ENCODE results near the gene SUB1. TPM values are rescaled to one million over a fixed set of nuclear protein-coding genes. Genes with fewer than 3 reads are reported as not detected.
"Not testable (repeated sequence)": the region's sequence is repeated elsewhere in the genome, so short reads cannot be mapped to it uniquely, and the experiment has no call there.

The SUB1 gene
- total and polyA plus RNA-seq, 2 donors (not counting 3 experiments of a cell fraction or from before 2014, with no cell fraction given) = 60.1 to 252 TPM

DNA sequence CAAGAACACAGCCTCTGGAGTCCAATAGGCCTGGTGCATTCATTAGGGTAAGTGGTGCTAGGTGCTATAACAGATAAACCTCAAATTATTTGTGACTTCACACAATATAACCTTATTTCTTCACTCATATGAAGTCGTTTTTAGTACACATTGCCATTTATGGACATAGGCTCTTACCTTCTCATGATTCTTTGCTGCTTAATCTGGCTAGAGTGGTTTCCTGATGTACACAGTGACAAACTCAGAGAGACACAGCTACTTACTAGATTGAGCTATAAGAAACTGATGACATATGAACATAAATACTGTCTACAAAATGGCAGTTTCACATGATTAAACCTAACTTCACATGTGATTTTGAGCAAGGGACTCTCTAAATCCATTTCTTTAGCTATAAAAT is 14.2 kb upstream of the SUB1 start:
- ChIA-PET POLR2A (no interaction called here), CTCF (interaction anchor here (1.1 to 2.1 kb wide), 2 partner anchors 19 to 25 kb away, joined by 4 to 8 read pairs; no protein-coding TSS in a partner anchor)
- Histone ChIP-seq H3K27ac (ENCODE audit: insufficient read depth, low read depth, low read length) (no peak overlapping the region), H3K79me2 (ENCODE audit: control insufficient read depth, insufficient read depth, low read length) (no peaks in the 10 kb centered on the region), H3K4me3 (replicated peaks in 1 of 3; ENCODE audit: insufficient read depth in 1 of 3, low read depth in 1 of 3, low read length in 3 of 3) (no peak overlapping the region), H3K36me3 (ENCODE audit: control insufficient read depth in 2 of 2, extremely low read depth in 1 of 2, insufficient read depth in 2 of 2, low read length in 2 of 2) (no peaks in the 10 kb centered on the region), H3K27me3 (ENCODE audit: control insufficient read depth in 2 of 2, insufficient read depth in 2 of 2, low read length in 2 of 2) (peaks cover 6 to 8% of the 10 kb centered on the region in 2 experiments), H3K9ac (replicated peaks; ENCODE audit: extremely low read depth, insufficient read depth, low read length) (no peak overlapping the region), H4K20me1 (replicated peaks; ENCODE audit: control insufficient read depth, extremely low read depth, insufficient read depth, low read length) (no peaks in the 10 kb centered on the region), H3K9me1 (replicated peaks; ENCODE audit: control insufficient read depth, extremely low read depth, insufficient read depth, low read length) (no peaks in the 10 kb centered on the region), H3K4me2 (ENCODE audit: insufficient read depth, low read length) (no peak overlapping the region), H3K9me3 (replicated peaks; ENCODE audit: control insufficient read depth, insufficient read depth, low read length) (no peaks in the 10 kb centered on the region), H3K4me1 (ENCODE audit: control insufficient read depth, extremely low read depth, insufficient read depth, low read length) (no peaks in the 10 kb centered on the region), H2AFZ (ENCODE audit: low read depth, low read length) (no peak overlapping the region)
- TF ChIP-seq POLR2A (IDR thresholded peaks at IDR 0.05; ENCODE audit: low read depth, low read length) (no peak), EZH2 (IDR thresholded peaks at IDR 0.05; ENCODE audit: borderline replicate concordance, low read depth, low read length, severe bottlenecking) (no peak), FOS (IDR thresholded peaks at IDR 0.05; ENCODE audit: borderline replicate concordance, insufficient read depth, low read length) (no peak), POLR2AphosphoS5 (IDR thresholded peaks at IDR 0.05; ENCODE audit: insufficient read depth, low read depth, low read length) (no peak)
- TF ChIP-seq, protein P1, sequence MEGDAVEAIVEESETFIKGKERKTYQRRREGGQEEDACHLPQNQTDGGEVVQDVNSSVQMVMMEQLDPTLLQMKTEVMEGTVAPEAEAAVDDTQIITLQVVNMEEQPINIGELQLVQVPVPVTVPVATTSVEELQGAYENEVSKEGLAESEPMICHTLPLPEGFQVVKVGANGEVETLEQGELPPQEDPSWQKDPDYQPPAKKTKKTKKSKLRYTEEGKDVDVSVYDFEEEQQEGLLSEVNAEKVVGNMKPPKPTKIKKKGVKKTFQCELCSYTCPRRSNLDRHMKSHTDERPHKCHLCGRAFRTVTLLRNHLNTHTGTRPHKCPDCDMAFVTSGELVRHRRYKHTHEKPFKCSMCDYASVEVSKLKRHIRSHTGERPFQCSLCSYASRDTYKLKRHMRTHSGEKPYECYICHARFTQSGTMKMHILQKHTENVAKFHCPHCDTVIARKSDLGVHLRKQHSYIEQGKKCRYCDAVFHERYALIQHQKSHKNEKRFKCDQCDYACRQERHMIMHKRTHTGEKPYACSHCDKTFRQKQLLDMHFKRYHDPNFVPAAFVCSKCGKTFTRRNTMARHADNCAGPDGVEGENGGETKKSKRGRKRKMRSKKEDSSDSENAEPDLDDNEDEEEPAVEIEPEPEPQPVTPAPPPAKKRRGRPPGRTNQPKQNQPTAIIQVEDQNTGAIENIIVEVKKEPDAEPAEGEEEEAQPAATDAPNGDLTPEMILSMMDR (IDR thresholded peaks at IDR 0.05; ENCODE audit: extremely low read depth in 1 of 2, insufficient read depth in 1 of 2, low read depth in 1 of 2, low read length in 2 of 2) = no peak
- intact Hi-C loops (cut with micrococcal nuclease) (no loop called here), dilution Hi-C loops (cut with MboI; ENCODE audit: extremely low pct_ligation_motif_present, low sequenced_read_pairs) (no loop called here)
- no TSS peak for BruUV-seq (replicated peaks)
- FAIRE-seq = no peak
- DNase-seq (ENCODE audit: low read depth, low spot score) = no peak

DNA sequence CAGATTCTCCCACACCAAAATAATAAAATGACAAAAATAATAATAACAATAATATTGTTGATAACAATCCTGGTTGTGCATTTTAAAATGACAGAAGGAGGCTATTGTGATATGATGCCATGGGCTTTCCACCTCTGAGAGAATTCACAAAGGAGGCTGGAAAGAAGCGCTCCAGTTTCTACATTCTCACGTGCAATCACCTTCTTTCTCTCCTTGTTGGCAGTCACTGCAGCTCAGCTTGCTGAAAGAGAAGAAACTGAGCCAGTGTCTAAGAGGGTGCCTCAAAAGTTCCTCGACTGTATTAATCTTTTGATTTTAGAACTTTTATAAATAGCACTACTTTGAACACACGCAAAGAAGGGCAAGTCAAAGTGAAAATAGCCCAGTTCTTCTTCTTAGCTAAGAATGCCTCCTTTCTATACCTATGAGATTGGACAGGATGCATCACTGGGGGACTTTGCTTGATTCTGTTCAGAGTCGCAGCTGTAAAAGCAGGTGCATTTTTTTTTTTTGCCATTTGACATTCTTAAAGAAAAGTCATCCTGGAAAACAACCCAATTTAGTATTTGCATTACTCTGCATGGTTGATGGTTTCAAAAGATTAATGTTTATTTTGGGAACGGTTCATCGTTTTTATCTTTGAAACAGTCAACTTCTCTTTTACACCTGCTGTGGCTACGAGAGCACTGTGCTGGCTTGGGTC is 12.4 kb upstream of the SUB1 start:
- dilution Hi-C loops (cut with MboI; ENCODE audit: extremely low pct_ligation_motif_present, low sequenced_read_pairs) (no loop called here), intact Hi-C loops (cut with micrococcal nuclease) (no loop called here)
- Histone ChIP-seq H3K4me1 (ENCODE audit: control insufficient read depth, extremely low read depth, insufficient read depth, low read length) (no peaks in the 10 kb centered on the region), H3K27me3 (ENCODE audit: control insufficient read depth in 2 of 2, insufficient read depth in 2 of 2, low read length in 2 of 2) (peaks cover 5 to 18% of the 10 kb centered on the region in 2 experiments), H3K4me3 (replicated peaks in 1 of 3; ENCODE audit: insufficient read depth in 1 of 3, low read depth in 1 of 3, low read length in 3 of 3) (no peak overlapping the region), H3K36me3 (ENCODE audit: control insufficient read depth in 2 of 2, extremely low read depth in 1 of 2, insufficient read depth in 2 of 2, low read length in 2 of 2) (no peaks in the 10 kb centered on the region), H3K9me3 (replicated peaks; ENCODE audit: control insufficient read depth, insufficient read depth, low read length) (no peaks in the 10 kb centered on the region), H3K9me1 (replicated peaks; ENCODE audit: control insufficient read depth, extremely low read depth, insufficient read depth, low read length) (no peaks in the 10 kb centered on the region), H2AFZ (ENCODE audit: low read depth, low read length) (no peak overlapping the region), H3K9ac (replicated peaks; ENCODE audit: extremely low read depth, insufficient read depth, low read length) (no peak overlapping the region), H3K27ac (ENCODE audit: insufficient read depth, low read depth, low read length) (no peak overlapping the region), H3K4me2 (ENCODE audit: insufficient read depth, low read length) (no peak overlapping the region), H4K20me1 (replicated peaks; ENCODE audit: control insufficient read depth, extremely low read depth, insufficient read depth, low read length) (no peaks in the 10 kb centered on the region), H3K79me2 (ENCODE audit: control insufficient read depth, insufficient read depth, low read length) (no peaks in the 10 kb centered on the region)
- CTCF ChIA-PET = no interaction called here
- DNase-seq (ENCODE audit: low read depth, low spot score) (no peak), FAIRE-seq (no peak)
- TF ChIP-seq EZH2 (IDR thresholded peaks at IDR 0.05; ENCODE audit: borderline replicate concordance, low read depth, low read length, severe bottlenecking) = no peak
- POLR2A ChIA-PET = no interaction called here
- BruUV-seq (replicated peaks) = no TSS peak

DNA sequence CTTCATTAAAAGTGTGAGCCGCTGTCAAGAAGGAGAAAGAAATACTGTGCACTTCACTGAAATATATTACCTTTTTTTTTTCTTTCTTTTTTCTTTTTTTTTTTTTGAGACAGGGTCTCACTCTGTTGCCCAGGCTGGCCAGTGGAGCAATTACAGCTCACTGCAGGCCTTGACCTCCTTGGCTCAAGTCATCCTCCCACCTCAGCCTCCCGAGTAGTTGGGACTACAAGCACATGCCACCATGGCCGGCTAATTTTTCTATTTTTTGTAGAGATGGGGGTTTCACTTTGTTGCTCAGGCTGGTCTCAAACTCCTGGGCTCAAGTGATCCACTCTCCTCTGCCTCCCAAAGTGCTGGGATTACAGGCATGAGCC is 11.9 kb upstream of the SUB1 start:
- H3K9me1 ChIP-seq (replicated peaks; ENCODE audit: control insufficient read depth, extremely low read depth, insufficient read depth, low read length); POLR2A ChIA-PET; dilution Hi-C loops (cut with MboI; ENCODE audit: extremely low pct_ligation_motif_present, low sequenced_read_pairs); H2AFZ ChIP-seq (ENCODE audit: low read depth, low read length); H4K20me1 ChIP-seq (replicated peaks; ENCODE audit: control insufficient read depth, extremely low read depth, insufficient read depth, low read length); FAIRE-seq; H3K9ac ChIP-seq (replicated peaks; ENCODE audit: extremely low read depth, insufficient read depth, low read length); CTCF ChIA-PET; H3K9me3 ChIP-seq (replicated peaks; ENCODE audit: control insufficient read depth, insufficient read depth, low read length); H3K79me2 ChIP-seq (ENCODE audit: control insufficient read depth, insufficient read depth, low read length); H3K36me3 ChIP-seq (ENCODE audit: control insufficient read depth in 2 of 2, extremely low read depth in 1 of 2, insufficient read depth in 2 of 2, low read length in 2 of 2); H3K4me3 ChIP-seq (replicated peaks in 1 of 3; ENCODE audit: insufficient read depth in 1 of 3, low read depth in 1 of 3, low read length in 3 of 3); H3K4me1 ChIP-seq (ENCODE audit: control insufficient read depth, extremely low read depth, insufficient read depth, low read length); H3K27ac ChIP-seq (ENCODE audit: insufficient read depth, low read depth, low read length); DNase-seq (ENCODE audit: low read depth, low spot score); intact Hi-C loops (cut with micrococcal nuclease); H3K4me2 ChIP-seq (ENCODE audit: insufficient read depth, low read length); BruUV-seq (replicated peaks): not testable (repeated sequence)
- peaks cover 5 to 20% of the 10 kb centered on the region in 2 experiments for H3K27me3 ChIP-seq (ENCODE audit: control insufficient read depth in 2 of 2, insufficient read depth in 2 of 2, low read length in 2 of 2)
